ENCODE results near the gene PUS1. TPM values are rescaled to one million over a fixed set of nuclear protein-coding genes. Genes with fewer than 3 reads are reported as not detected.
"Not testable (repeated sequence)": the region's sequence is repeated elsewhere in the genome, so short reads cannot be mapped to it uniquely, and the experiment has no call there.

The PUS1 gene
- total RNA-seq, 4 donors from 2014 or later: 10.4 to 29.0 (median 12.2) TPM

- DNase-seq: peak; percentile 90 to 91
- Histone ChIP-seq H3K36me3 (peaks cover 0 to 5% of the 10 kb centered on the region in 2 donors), H3K9me3 (no peaks in the 10 kb centered on the region), H3K27ac (peak within 1 kb of the TSS; percentile 74 to 88 (median 87)), H3K4me3 (peak within 1 kb of the TSS; percentile 74 to 97 (median 88)), H3K4me1 (peaks cover 20 to 25% of the 10 kb centered on the region in 2 donors), H3K27me3 (no peaks in the 10 kb centered on the region)
- intact Hi-C loops (cut with DNase I; ENCODE audit: low total_unique reads): loop anchor here (1.0 to 5.0 kb wide), 6 partner anchors 20 to 239 kb away; partner anchors contain the start of genes PUS1 and SFSWAP
- in situ Hi-C loops (cut with MboI; ENCODE audit: low sequenced_read_pairs in 4 of 4): loop anchor here in 1 of 4 donors (10.0 kb wide), 1 partner anchor 55 kb away; the partner anchor contains the start of gene ULK1
- peak in 1 of 2 donors; percentile 60 for TF ChIP-seq POLR2A (IDR thresholded peaks at IDR 0.05)
- peak in 4 of 5 experiments; percentile 50 to 86 (median 74) for TF ChIP-seq CTCF (IDR thresholded peaks at IDR 0.05 in 4 of 5, conservative IDR thresholded peaks at IDR 0.05 in 1 of 5)
- peak; percentile 88 to 93 for ATAC-seq
Measured at GRCh38 chr12:131949431-131950181, 20.5 kb downstream of the PUS1 start, which contains the start of gene EP400. Gene EP400 (plus strand): TSS chr12:131949942. CDS start chr12:131960620, 10,678 bp downstream.

GRCh38 chr12:131950182-131950913, 21.3 kb downstream of the PUS1 start:
- Histone ChIP-seq H3K4me3 (peak overlapping the region; percentile 74 to 97 (median 88)), H3K9me3 (no peaks in the 10 kb centered on the region), H3K36me3 (no peaks in the 10 kb centered on the region), H3K27me3 (no peaks in the 10 kb centered on the region), H3K27ac (peak overlapping the region; percentile 74 to 88 (median 87)), H3K4me1 (peaks cover 20 to 25% of the 10 kb centered on the region in 2 donors)
- intact Hi-C loops (cut with DNase I; ENCODE audit: low total_unique reads) (no loop called here), in situ Hi-C loops (cut with MboI; ENCODE audit: low sequenced_read_pairs in 4 of 4) (no loop called here)
- DNase-seq (no peak), ATAC-seq (peak; percentile 18 to 35)
- TF ChIP-seq CTCF (IDR thresholded peaks at IDR 0.05 in 4 of 5, conservative IDR thresholded peaks at IDR 0.05 in 1 of 5): no peak
- peak in 1 of 2 donors; percentile 3 for TF ChIP-seq POLR2A (IDR thresholded peaks at IDR 0.05)

- H3K36me3 ChIP-seq; H3K27ac ChIP-seq; intact Hi-C loops (cut with DNase I; ENCODE audit: low total_unique reads); ATAC-seq; in situ Hi-C loops (cut with MboI; ENCODE audit: low sequenced_read_pairs in 4 of 4); H3K27me3 ChIP-seq; H3K9me3 ChIP-seq; H3K4me3 ChIP-seq; DNase-seq: not testable (repeated sequence)
- H3K4me1 ChIP-seq: peaks cover 34 to 39% of the 10 kb centered on the region in 2 donors
Measured at GRCh38 chr12:131953810-131954209, 24.7 kb downstream of the PUS1 start.

- in situ Hi-C loops (cut with MboI; ENCODE audit: low sequenced_read_pairs in 4 of 4); H3K36me3 ChIP-seq; H3K9me3 ChIP-seq; intact Hi-C loops (cut with DNase I; ENCODE audit: low total_unique reads); H3K27me3 ChIP-seq; H3K4me3 ChIP-seq; DNase-seq; H3K27ac ChIP-seq; ATAC-seq: not testable (repeated sequence)
- H3K4me1 ChIP-seq: peaks cover 36 to 45% of the 10 kb centered on the region in 2 donors
Measured at GRCh38 chr12:131954460-131954859, 25.4 kb downstream of the PUS1 start.

- H3K9me3 ChIP-seq: no peaks in the 10 kb centered on the region
- TF ChIP-seq POLR2A (IDR thresholded peaks at IDR 0.05) (no peak), CTCF (IDR thresholded peaks at IDR 0.05 in 4 of 5, conservative IDR thresholded peaks at IDR 0.05 in 1 of 5) (no peak)
- in situ Hi-C loops (cut with MboI; ENCODE audit: low sequenced_read_pairs in 4 of 4): no loop called here
- intact Hi-C loops (cut with DNase I; ENCODE audit: low total_unique reads): no loop called here
- no peaks in the 10 kb centered on the region for H3K27me3 ChIP-seq
- peaks cover 23 to 33% of the 10 kb centered on the region in 2 donors for H3K4me1 ChIP-seq
- H3K27ac ChIP-seq: peak overlapping the region in 1 of 4 donors; percentile 46
- H3K4me3 ChIP-seq: no peak overlapping the region
- H3K36me3 ChIP-seq: no peaks in the 10 kb centered on the region
- DNase-seq: no peak
- ATAC-seq: no peak
Measured at GRCh38 chr12:131959116-131959515, 30.0 kb downstream of the PUS1 start.

Measured in gastrocnemius medialis (tissue), 4 donors.